ENCODE measurements around the gene SNX24.

DNA sequence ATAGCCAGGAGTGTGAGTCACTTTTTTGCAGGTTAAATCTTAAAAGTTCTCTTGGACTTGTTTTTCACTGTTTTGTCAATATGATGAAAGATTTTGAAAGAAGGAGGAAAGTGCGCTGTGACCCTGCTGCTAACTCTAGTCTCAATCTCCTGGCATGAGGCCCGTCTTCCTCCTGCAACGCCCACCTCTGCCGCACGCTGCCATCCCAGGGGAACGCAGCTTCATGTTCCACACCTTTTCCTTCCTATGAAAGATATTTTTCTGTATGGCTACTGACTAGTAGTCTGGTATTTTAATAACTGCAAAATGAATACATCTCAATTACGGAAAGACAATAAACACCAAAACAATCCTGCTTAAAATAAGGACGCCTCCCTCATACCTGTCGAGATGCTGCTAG lies 182.8 kb downstream of the SNX24 start:
- TF ChIP-seq GLIS3 (CRISPR knock-in tag; IDR thresholded peaks at IDR 0.05): no peak
- TF ChIP-seq, protein P1, sequence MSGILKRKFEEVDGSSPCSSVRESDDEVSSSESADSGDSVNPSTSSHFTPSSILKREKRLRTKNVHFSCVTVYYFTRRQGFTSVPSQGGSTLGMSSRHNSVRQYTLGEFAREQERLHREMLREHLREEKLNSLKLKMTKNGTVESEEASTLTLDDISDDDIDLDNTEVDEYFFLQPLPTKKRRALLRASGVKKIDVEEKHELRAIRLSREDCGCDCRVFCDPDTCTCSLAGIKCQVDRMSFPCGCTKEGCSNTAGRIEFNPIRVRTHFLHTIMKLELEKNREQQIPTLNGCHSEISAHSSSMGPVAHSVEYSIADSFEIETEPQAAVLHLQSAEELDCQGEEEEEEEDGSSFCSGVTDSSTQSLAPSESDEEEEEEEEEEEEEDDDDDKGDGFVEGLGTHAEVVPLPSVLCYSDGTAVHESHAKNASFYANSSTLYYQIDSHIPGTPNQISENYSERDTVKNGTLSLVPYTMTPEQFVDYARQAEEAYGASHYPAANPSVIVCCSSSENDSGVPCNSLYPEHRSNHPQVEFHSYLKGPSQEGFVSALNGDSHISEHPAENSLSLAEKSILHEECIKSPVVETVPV (CRISPR knock-in tag; IDR thresholded peaks at IDR 0.05): no peak
- TF ChIP-seq ZFP3 (CRISPR knock-in tag; IDR thresholded peaks at IDR 0.05): no peak
